ENCODE data around the gene OPRL1.

The OPRL1 gene

GRCh38 chr20:64093013-64093503, 13.2 kb downstream of the OPRL1 start:
- Mint-ChIP-seq H3K9me3 (ENCODE audit: low read depth) (peaks cover 5% of the 10 kb centered on the region), H3K27ac (no peak overlapping the region), H3K4me1 (ENCODE audit: low read depth) (peaks cover 2% of the 10 kb centered on the region), H3K4me3 (no peak overlapping the region), H3K27me3 (no peaks in the 10 kb centered on the region), H3K36me3 (peaks cover 6% of the 10 kb centered on the region)

GRCh38 chr20:64095455-64095854, 15.6 kb downstream of the OPRL1 start:
- Mint-ChIP-seq H3K27me3 (no peaks in the 10 kb centered on the region), H3K27ac (no peak overlapping the region), H3K4me1 (ENCODE audit: low read depth) (peaks cover 7% of the 10 kb centered on the region), H3K9me3 (ENCODE audit: low read depth) (peaks cover 5% of the 10 kb centered on the region), H3K36me3 (peaks cover 6% of the 10 kb centered on the region), H3K4me3 (no peak overlapping the region)

DNA sequence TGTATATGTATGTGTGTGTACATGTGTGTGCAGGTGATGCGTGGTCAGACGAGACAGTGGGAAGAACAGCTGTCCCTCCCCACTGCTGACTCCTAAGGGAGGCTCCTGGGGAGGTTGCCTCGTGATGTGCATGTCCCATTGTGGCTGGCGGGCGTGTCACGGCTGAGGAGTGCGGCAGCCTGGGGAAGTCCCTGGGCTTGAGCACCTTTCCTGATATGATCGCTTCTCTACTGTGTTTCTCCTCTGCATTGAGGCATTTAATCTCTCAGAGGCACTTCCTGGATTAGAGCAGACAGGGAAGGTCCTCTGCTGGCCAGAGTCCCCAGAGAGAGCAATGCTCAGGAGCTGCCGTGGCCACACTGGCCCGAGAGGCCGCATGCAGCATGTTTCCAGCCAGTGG, 16.0 kb downstream of the OPRL1 start:
- Mint-ChIP-seq H3K9me3 (ENCODE audit: low read depth) (peaks cover 5% of the 10 kb centered on the region), H3K4me1 (ENCODE audit: low read depth) (peaks cover 11% of the 10 kb centered on the region), H3K4me3 (no peak overlapping the region), H3K27ac (no peak overlapping the region), H3K27me3 (no peaks in the 10 kb centered on the region), H3K36me3 (peaks cover 6% of the 10 kb centered on the region)

GRCh38 chr20:64096535-64096934, 16.7 kb downstream of the OPRL1 start:
- Mint-ChIP-seq H3K4me1 (ENCODE audit: low read depth) (peaks cover 16% of the 10 kb centered on the region), H3K9me3 (ENCODE audit: low read depth) (peaks cover 5% of the 10 kb centered on the region), H3K36me3 (peaks cover 6% of the 10 kb centered on the region), H3K4me3 (no peak overlapping the region), H3K27ac (no peak overlapping the region), H3K27me3 (peaks cover 2% of the 10 kb centered on the region)

DNA sequence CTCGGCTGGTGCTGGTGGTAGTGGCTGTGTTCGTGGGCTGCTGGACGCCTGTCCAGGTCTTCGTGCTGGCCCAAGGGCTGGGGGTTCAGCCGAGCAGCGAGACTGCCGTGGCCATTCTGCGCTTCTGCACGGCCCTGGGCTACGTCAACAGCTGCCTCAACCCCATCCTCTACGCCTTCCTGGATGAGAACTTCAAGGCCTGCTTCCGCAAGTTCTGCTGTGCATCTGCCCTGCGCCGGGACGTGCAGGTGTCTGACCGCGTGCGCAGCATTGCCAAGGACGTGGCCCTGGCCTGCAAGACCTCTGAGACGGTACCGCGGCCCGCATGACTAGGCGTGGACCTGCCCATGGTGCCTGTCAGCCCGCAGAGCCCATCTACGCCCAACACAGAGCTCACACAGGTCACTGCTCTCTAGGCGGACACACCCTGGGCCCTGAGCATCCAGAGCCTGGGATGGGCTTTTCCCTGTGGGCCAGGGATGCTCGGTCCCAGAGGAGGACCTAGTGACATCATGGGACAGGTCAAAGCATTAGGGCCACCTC, 18.7 kb downstream of the OPRL1 start:
- peaks cover 17% of the 10 kb centered on the region for H3K4me1 Mint-ChIP-seq (ENCODE audit: low read depth)
- no peak overlapping the region for H3K4me3 Mint-ChIP-seq
- H3K27me3 Mint-ChIP-seq, result peaks cover 5% of the 10 kb centered on the region
- H3K36me3 Mint-ChIP-seq, result peaks cover 6% of the 10 kb centered on the region
- H3K9me3 Mint-ChIP-seq (ENCODE audit: low read depth), result peaks cover 5% of the 10 kb centered on the region
- H3K27ac Mint-ChIP-seq, result no peak overlapping the region

DNA sequence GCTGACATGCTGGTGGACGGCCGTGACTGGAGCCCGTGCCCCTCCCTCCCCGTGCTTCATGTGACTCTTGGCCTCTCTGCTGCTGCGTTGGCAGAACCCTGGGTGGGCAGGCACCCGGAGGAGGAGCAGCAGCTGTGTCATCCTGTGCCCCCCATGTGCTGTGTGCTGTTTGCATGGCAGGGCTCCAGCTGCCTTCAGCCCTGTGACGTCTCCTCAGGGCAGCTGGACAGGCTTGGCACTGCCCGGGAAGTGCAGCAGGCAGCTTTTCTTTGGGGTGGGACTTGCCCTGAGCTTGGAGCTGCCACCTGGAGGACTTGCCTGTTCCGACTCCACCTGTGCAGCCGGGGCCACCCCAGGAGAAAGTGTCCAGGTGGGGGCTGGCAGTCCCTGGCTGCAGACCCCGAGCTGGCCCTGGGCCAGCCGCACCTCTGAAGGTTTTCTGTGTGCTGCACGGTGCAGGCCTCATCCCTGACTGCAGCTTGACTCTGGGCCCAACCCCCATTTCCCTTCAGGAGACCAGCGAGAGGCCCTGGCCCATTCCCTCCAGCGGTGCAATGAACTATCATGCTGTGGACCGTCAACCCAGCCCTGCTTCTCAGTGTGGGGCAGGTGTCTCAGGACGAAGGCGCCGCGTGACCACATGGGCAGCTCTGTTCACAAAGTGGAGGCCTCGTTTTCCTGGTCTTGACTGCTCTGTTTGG, 19.4 kb downstream of the OPRL1 start:
- Mint-ChIP-seq H3K27ac (no peak overlapping the region), H3K4me3 (no peak overlapping the region)

DNA sequence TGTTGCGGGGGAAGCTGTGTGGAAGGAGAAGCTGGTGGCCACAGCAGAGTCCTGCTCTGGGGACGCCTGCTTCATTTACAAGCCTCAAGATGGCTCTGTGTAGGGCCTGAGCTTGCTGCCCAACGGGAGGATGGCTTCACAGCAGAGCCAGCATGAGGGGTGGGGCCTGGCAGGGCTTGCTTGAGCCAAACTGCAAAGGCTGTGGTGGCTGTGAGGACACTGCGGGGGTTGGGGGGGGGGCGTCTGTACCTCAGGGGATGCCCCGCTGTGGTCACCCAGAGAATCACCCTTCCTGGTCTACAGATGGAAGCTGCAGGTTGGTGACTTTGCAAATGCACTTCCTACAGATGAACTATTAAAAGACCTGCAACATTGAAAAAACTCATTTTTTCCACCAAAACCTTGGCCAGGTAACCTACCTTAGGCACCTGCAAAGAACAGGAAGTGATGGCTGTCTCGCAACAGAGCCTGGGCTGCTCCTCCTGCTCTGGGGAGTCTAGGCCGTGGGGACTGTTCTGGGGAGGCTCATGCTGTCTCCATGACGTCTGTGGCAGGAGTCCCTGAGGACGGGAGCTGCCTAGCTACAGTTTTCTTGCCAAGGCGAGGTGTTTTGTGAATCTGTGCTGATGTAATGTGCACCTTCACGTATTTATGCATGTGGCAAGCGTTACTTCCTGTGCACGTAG, 20.1 kb downstream of the OPRL1 start:
- no peak overlapping the region for H3K27ac Mint-ChIP-seq
- peaks cover 17% of the 10 kb centered on the region for H3K4me1 Mint-ChIP-seq (ENCODE audit: low read depth)
- H3K36me3 Mint-ChIP-seq, result peaks cover 6% of the 10 kb centered on the region
- H3K4me3 Mint-ChIP-seq, result no peak overlapping the region
- peaks cover 6% of the 10 kb centered on the region for H3K27me3 Mint-ChIP-seq
- H3K9me3 Mint-ChIP-seq (ENCODE audit: low read depth), result peaks cover 5% of the 10 kb centered on the region

More for the DNA sequence above, 19.4 kb downstream of the OPRL1 start:
- Mint-ChIP-seq H3K4me1 (ENCODE audit: low read depth) (peaks cover 17% of the 10 kb centered on the region), H3K27me3 (peaks cover 6% of the 10 kb centered on the region), H3K9me3 (ENCODE audit: low read depth) (peaks cover 5% of the 10 kb centered on the region), H3K36me3 (peaks cover 6% of the 10 kb centered on the region)

GRCh38 chr20:64100566-64100888, 20.6 kb downstream of the OPRL1 start:
- Mint-ChIP-seq H3K27me3 (peaks cover 6% of the 10 kb centered on the region), H3K27ac (no peak overlapping the region), H3K4me3 (no peak overlapping the region), H3K9me3 (ENCODE audit: low read depth) (peaks cover 5% of the 10 kb centered on the region), H3K4me1 (ENCODE audit: low read depth) (peaks cover 17% of the 10 kb centered on the region), H3K36me3 (peaks cover 6% of the 10 kb centered on the region)

DNA sequence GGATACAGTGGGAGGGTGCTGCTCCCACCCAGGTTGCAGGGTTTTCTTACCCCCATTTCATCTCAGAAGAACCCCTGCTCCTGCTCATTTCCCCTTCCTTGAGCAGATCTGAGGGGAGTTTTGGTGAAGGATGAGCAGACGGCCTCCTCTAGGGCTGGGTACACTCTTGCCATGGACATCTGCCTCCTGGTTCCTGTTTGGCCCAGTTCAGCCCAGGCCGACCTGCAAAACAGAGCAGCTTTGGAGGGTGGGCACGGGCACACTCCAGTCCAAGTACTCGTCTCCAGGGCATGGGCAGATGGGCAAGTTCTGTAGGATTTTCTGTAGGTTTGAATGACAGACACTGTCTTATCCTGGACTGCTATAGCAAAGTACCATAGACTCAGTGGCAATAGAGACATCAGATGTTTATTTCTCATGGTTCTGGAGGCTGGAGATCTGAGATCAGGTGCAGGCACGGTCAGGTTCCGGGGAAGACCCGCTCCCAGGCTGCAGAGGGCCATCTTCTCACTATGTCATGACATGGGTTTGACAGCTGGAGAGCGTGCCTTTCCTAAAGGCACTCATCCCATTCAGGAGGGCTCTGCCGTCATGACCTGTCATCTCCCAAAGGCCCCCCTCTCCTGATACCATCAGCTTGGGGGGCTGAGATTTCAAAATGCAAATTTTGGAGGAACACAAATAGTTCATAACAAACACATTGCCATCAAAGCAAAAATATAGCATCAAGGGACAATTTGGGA, 21.2 kb downstream of the OPRL1 start:
- Mint-ChIP-seq H3K36me3 (peaks cover 6% of the 10 kb centered on the region), H3K27me3 (peaks cover 6% of the 10 kb centered on the region), H3K4me3 (peak overlapping the region; percentile 67), H3K27ac (no peak overlapping the region), H3K4me1 (ENCODE audit: low read depth) (peaks cover 17% of the 10 kb centered on the region), H3K9me3 (ENCODE audit: low read depth) (peaks cover 5% of the 10 kb centered on the region)

- peaks cover 17% of the 10 kb centered on the region for H3K4me1 Mint-ChIP-seq (ENCODE audit: low read depth)
- H3K27me3 Mint-ChIP-seq, result peaks cover 6% of the 10 kb centered on the region
- peak overlapping the region; percentile 67 for H3K4me3 Mint-ChIP-seq
- H3K36me3 Mint-ChIP-seq, result peaks cover under 1% of the 10 kb centered on the region
- H3K27ac Mint-ChIP-seq, result no peak overlapping the region
- peaks cover under 1% of the 10 kb centered on the region for H3K9me3 Mint-ChIP-seq (ENCODE audit: low read depth)
Observed at GRCh38 chr20:64101731-64102621, 22.1 kb downstream of the OPRL1 start.

GRCh38 chr20:64102647-64103354, 22.9 kb downstream of the OPRL1 start:
- H3K36me3 Mint-ChIP-seq, result no peaks in the 10 kb centered on the region
- no peak overlapping the region for H3K27ac Mint-ChIP-seq
- peak overlapping the region; percentile 68 for H3K4me3 Mint-ChIP-seq
- H3K9me3 Mint-ChIP-seq (ENCODE audit: low read depth), result no peaks in the 10 kb centered on the region
- H3K27me3 Mint-ChIP-seq, result peaks cover 6% of the 10 kb centered on the region
- H3K4me1 Mint-ChIP-seq (ENCODE audit: low read depth), result peaks cover 19% of the 10 kb centered on the region

DNA sequence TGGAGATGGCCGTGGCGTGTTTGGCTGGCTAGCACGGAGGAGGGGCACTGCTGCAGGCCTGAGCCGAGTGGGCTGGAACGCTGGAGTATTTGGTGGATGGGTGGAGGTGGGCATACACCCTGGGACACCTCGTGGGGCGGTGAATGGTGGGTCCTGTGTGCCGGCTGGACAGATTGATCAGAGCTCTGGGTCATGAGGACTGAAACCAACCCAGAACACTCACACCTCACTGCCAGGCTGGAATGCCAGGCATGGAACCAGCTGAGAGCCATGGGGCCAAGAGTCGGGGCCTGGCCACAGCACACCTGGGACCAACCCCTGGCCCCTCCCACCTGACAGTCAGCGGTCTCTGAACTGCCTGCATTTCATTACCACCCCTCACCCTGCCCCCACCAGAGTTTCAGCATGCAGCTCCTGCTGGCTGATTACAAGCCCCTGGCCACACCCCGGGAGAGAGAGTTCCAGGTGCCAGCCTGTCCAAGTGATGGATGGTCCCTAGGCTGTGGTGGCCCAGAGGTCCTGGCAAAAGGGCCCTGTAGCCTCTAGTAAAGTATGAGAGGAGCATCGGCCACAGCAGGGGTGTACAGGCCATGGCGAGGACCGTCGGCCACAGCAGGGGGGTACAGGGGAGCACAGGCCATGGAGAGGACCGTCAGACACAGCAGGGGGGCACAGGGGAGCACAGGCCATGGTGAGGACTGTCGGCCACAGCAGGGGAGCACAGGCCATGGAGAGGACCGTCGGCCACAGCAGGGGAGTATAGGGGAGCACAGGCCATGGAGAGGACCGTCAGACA, 24.2 kb downstream of the OPRL1 start:
- H3K36me3 Mint-ChIP-seq, result no peaks in the 10 kb centered on the region
- no peaks in the 10 kb centered on the region for H3K9me3 Mint-ChIP-seq (ENCODE audit: low read depth)
- H3K4me1 Mint-ChIP-seq (ENCODE audit: low read depth), result peaks cover 19% of the 10 kb centered on the region
- H3K27ac Mint-ChIP-seq, result no peak overlapping the region
- peak overlapping the region; percentile 18 for H3K4me3 Mint-ChIP-seq
- H3K27me3 Mint-ChIP-seq, result peaks cover 6% of the 10 kb centered on the region
